HEK293 (cell line): Measurements from ENCODE around the gene MOB2.

ENCODE experiments used
- CTCF ChIA-PET: fragments of 350-600 bp; formaldehyde crosslinking; extraction: SDS; loops from one replicate; lab custom pipeline; 2021; ENCODE audit warnings: antibody characterized with exemption; lab: Yijun Ruan, JAX
- POLR2A ChIA-PET: fragments of 300-600 bp; formaldehyde crosslinking; extraction: SDS; loops from one replicate; lab custom pipeline; 2020; ENCODE audit warnings: antibody characterized with exemption, inconsistent platforms; lab: Yijun Ruan, JAX
- H3K27ac ChIP-seq: fragments of 200-500 bp; sonication (Bioruptor generic); 2 replicates; pipeline ENCODE4 v1.5.1; 2014; ENCODE audit warnings: low read depth, low read length, control low read depth, inconsistent platforms; ENCODE audit errors: extremely low read depth
- H3K36me3 ChIP-seq, 2 experiments: fragments of 200-500 bp in 1 of 2; sonication (Bioruptor generic) in 1 of 2; 1 replicate in 1 of 2; 2 replicates in 1 of 2; pipeline ENCODE4 v1.5.1; 2014 to 2017; ENCODE audit warnings: inconsistent platforms in 2 of 2, low read length in 2 of 2; ENCODE audit not compliant: control insufficient read depth in 2 of 2, insufficient read depth in 1 of 2
- H3K4me1 ChIP-seq: fragments of 200-500 bp; sonication (Bioruptor generic); 2 replicates; pipeline ENCODE4 v1.5.1; 2014; ENCODE audit warnings: mild to moderate bottlenecking, low read length, inconsistent platforms; ENCODE audit not compliant: control insufficient read depth, insufficient read depth
- H3K4me3 ChIP-seq: 2 replicates; pipeline ENCODE4 v1.5.1; 2011; ENCODE audit warnings: low read depth, mild to moderate bottlenecking, control low read depth, low read length, moderate library complexity
- H3K9me3 ChIP-seq: fragments of 200-500 bp; sonication (Bioruptor generic); 2 replicates; pipeline ENCODE4 v1.5.1; 2014; ENCODE audit warnings: low read depth, low read length, inconsistent platforms; ENCODE audit not compliant: control insufficient read depth, insufficient read depth
- REPIN1 ChIP-seq: fragments of 450-650 bp; formaldehyde crosslinking; IDR thresholded peaks from 2 replicates; pipeline ENCODE4 v1.5.1; 2017; ENCODE audit warnings: missing biosample characterization, missing genetic modification characterization, low read depth
- TF ChIP-seq, protein P1 (sequence below): fragments of 450-650 bp; formaldehyde crosslinking; IDR thresholded peaks from 2 replicates; pipeline ENCODE4 v1.5.0; 2017; ENCODE audit warnings: missing biosample characterization, missing genetic modification characterization, borderline replicate concordance
- TF ChIP-seq, protein P2 (sequence below): fragments of 450-650 bp; formaldehyde crosslinking; IDR thresholded peaks from 2 replicates; pipeline ENCODE4 v1.5.1; 2016; ENCODE audit warnings: missing biosample characterization, missing genetic modification characterization

Gene MOB2

DNA sequence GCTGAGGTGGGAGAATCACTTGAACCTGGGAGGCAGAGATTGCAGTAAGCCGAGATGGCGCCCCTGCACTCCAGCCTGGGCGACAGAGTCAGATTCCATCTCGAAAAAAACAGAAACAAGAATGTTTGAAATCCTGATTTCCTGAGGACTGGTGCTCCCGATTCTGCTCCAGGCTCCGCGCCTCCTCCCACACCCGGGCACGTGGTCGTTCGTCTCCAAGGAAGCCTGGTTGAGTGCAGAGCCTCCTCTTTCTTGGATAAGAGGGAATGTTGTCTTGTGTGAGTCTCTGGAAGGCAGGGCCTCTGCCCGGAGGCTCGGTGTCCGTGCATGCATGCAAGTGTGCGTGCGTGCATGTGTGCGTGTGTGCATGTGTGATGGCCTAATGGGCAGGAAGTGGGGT, 66.8 kb downstream of the MOB2 start:
- POLR2A ChIA-PET = interaction anchor here (0.7 kb wide), 1 partner anchor 183 kb away, joined by 15 read pairs; no protein-coding TSS in a partner anchor
- Histone ChIP-seq H3K4me1 (no peaks in the 10 kb centered on the region), H3K36me3 (peaks cover 0 to under 1% of the 10 kb centered on the region in 2 experiments; a peak in 1 of 3 replicates), H3K9me3 (no peaks in the 10 kb centered on the region), H3K27ac (no peak overlapping the region), H3K4me3 (no peak overlapping the region)
- CTCF ChIA-PET = interaction anchor here (0.6 kb wide), 1 partner anchor 74 kb away, joined by 3 read pairs; no protein-coding TSS in a partner anchor
- TF ChIP-seq, protein P1, sequence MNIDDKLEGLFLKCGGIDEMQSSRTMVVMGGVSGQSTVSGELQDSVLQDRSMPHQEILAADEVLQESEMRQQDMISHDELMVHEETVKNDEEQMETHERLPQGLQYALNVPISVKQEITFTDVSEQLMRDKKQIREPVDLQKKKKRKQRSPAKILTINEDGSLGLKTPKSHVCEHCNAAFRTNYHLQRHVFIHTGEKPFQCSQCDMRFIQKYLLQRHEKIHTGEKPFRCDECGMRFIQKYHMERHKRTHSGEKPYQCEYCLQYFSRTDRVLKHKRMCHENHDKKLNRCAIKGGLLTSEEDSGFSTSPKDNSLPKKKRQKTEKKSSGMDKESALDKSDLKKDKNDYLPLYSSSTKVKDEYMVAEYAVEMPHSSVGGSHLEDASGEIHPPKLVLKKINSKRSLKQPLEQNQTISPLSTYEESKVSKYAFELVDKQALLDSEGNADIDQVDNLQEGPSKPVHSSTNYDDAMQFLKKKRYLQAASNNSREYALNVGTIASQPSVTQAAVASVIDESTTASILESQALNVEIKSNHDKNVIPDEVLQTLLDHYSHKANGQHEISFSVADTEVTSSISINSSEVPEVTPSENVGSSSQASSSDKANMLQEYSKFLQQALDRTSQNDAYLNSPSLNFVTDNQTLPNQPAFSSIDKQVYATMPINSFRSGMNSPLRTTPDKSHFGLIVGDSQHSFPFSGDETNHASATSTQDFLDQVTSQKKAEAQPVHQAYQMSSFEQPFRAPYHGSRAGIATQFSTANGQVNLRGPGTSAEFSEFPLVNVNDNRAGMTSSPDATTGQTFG (tag by site-specific recombination) = no peak
- no peak for TF ChIP-seq REPIN1 (tag by site-specific recombination)
- TF ChIP-seq, protein P2, sequence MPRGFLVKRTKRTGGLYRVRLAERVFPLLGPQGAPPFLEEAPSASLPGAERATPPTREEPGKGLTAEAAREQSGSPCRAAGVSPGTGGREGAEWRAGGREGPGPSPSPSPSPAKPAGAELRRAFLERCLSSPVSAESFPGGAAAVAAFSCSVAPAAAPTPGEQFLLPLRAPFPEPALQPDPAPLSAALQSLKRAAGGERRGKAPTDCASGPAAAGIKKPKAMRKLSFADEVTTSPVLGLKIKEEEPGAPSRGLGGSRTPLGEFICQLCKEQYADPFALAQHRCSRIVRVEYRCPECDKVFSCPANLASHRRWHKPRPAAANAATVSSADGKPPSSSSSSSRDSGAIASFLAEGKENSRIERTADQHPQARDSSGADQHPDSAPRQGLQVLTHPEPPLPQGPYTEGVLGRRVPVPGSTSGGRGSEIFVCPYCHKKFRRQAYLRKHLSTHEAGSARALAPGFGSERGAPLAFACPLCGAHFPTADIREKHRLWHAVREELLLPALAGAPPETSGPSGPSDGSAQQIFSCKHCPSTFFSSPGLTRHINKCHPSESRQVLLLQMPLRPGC (tag by site-specific recombination) = no peak
